ENCODE data around the gene EYS.

DNA sequence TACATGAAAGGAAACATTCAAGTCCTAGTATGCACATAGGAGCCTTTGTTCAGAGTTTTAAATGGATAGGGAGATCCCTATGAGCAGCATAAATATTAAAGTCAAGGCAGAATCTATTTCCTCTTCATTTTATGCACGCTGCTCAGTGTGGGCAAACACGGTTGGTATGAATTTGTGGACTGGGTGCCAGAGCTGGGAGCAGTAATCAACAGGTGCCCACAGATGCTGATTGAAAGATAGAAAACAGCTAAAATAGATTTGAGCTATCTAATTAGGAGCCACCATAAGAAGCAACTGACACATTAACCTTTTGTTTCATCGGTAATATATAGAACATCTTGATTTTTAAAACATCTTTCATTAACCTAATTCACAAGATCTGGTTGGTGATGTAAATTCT lies 175.5 kb downstream of the EYS start:
- TF ChIP-seq, protein P1, sequence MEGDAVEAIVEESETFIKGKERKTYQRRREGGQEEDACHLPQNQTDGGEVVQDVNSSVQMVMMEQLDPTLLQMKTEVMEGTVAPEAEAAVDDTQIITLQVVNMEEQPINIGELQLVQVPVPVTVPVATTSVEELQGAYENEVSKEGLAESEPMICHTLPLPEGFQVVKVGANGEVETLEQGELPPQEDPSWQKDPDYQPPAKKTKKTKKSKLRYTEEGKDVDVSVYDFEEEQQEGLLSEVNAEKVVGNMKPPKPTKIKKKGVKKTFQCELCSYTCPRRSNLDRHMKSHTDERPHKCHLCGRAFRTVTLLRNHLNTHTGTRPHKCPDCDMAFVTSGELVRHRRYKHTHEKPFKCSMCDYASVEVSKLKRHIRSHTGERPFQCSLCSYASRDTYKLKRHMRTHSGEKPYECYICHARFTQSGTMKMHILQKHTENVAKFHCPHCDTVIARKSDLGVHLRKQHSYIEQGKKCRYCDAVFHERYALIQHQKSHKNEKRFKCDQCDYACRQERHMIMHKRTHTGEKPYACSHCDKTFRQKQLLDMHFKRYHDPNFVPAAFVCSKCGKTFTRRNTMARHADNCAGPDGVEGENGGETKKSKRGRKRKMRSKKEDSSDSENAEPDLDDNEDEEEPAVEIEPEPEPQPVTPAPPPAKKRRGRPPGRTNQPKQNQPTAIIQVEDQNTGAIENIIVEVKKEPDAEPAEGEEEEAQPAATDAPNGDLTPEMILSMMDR (IDR thresholded peaks at IDR 0.05 in 2 of 3, conservative IDR thresholded peaks at IDR 0.05 in 1 of 3; ENCODE audit: borderline replicate concordance in 1 of 3, insufficient read depth in 1 of 3, low read depth in 2 of 3, low read length in 2 of 3), result no peak
- TF ChIP-seq JUND (IDR thresholded peaks at IDR 0.05), result no peak
- TF ChIP-seq SP1 (IDR thresholded peaks at IDR 0.05; ENCODE audit: low read depth), result no peak
- TF ChIP-seq EZH2phosphoT487 (IDR thresholded peaks at IDR 0.05; ENCODE audit: borderline replicate concordance), result no peak
- TF ChIP-seq MAX (IDR thresholded peaks at IDR 0.05), result no peak
- no peak for TF ChIP-seq POLR2A (IDR thresholded peaks at IDR 0.05; ENCODE audit: borderline replicate concordance, extremely low read depth, insufficient read depth, insufficient read length)
- TF ChIP-seq FOSL1 (IDR thresholded peaks at IDR 0.05; ENCODE audit: low read depth), result no peak
